Trophoblast cell (in vitro differentiated cells and primary cell): ENCODE results near the gene CCDC88B.
"Not testable (repeated sequence)": the region's sequence is repeated elsewhere in the genome, so short reads cannot be mapped to it uniquely, and the experiment has no call there.

Experiments
- DNase-seq, 2 donors: peaks; one replicate each; pipeline ENCODE4 v3.0.0-alpha.2; 2016
- H2AFZ ChIP-seq: 2 replicates; pipeline ENCODE4 v1.6.1; 2013; ENCODE audit warnings: low read length, moderate library complexity, mild to moderate bottlenecking; ENCODE audit not compliant: insufficient read depth, poor library complexity
- H2AK5ac ChIP-seq: 2 replicates; pipeline ENCODE4 v1.6.1; 2013; ENCODE audit warnings: mild to moderate bottlenecking, low read length
- H2BK120ac ChIP-seq: 2 replicates; pipeline ENCODE4 v1.6.1; 2013; ENCODE audit warnings: low read length, mild to moderate bottlenecking, moderate library complexity; ENCODE audit not compliant: insufficient read depth, poor library complexity
- H2BK12ac ChIP-seq: 2 replicates; pipeline ENCODE4 v1.6.1; 2013; ENCODE audit warnings: mild to moderate bottlenecking, low read length, moderate library complexity
- H2BK5ac ChIP-seq: 2 replicates; pipeline ENCODE4 v1.6.1; 2013; ENCODE audit warnings: low read length, low read depth, moderate library complexity, mild to moderate bottlenecking; ENCODE audit not compliant: poor library complexity
- H3K14ac ChIP-seq: 2 replicates; pipeline ENCODE4 v1.6.1; 2013; ENCODE audit warnings: mild to moderate bottlenecking, low read length
- H3K18ac ChIP-seq: 2 replicates; pipeline ENCODE4 v1.6.1; 2013; ENCODE audit warnings: mild to moderate bottlenecking, low read length
- H3K23ac ChIP-seq: 2 replicates; pipeline ENCODE4 v1.6.1; 2013; ENCODE audit warnings: low read length
- H3K27ac ChIP-seq: 2 replicates; pipeline ENCODE4 v1.5.1; 2013; ENCODE audit warnings: low read depth, mild to moderate bottlenecking, inconsistent platforms, low read length, moderate library complexity
- H3K27me3 ChIP-seq: 2 replicates; pipeline ENCODE4 v1.6.1; 2013; ENCODE audit warnings: inconsistent platforms, mild to moderate bottlenecking, low read length, moderate library complexity; ENCODE audit not compliant: insufficient read depth
- H3K36me3 ChIP-seq, 2 experiments: 1 replicate in 1 of 2; 2 replicates in 1 of 2; pipeline ENCODE4 v1.6.1; 2013; ENCODE audit warnings: low read length in 2 of 2, mild to moderate bottlenecking in 2 of 2, moderate library complexity in 1 of 2; ENCODE audit not compliant: insufficient read depth in 2 of 2, control insufficient read depth in 1 of 2
- H3K4ac ChIP-seq: 2 replicates; pipeline ENCODE4 v1.6.1; 2013; ENCODE audit warnings: low read depth, mild to moderate bottlenecking, low read length, moderate library complexity
- H3K4me1 ChIP-seq, 2 experiments: 1 replicate in 1 of 2; 2 replicates in 1 of 2; pipeline ENCODE4 v1.6.1; 2013; ENCODE audit warnings: low read length in 2 of 2, mild to moderate bottlenecking in 2 of 2, moderate library complexity in 1 of 2; ENCODE audit not compliant: insufficient read depth in 2 of 2, control insufficient read depth in 1 of 2
- H3K4me2 ChIP-seq: 2 replicates; pipeline ENCODE4 v1.6.1; 2013; ENCODE audit warnings: inconsistent platforms, mild to moderate bottlenecking, low read length, moderate library complexity
- H3K4me3 ChIP-seq: 2 replicates; pipeline ENCODE4 v1.5.1; 2013; ENCODE audit warnings: mild to moderate bottlenecking, low read depth, low read length, inconsistent platforms
- H3K79me1 ChIP-seq: one replicate; pipeline ENCODE4 v1.6.1; 2013; ENCODE audit warnings: low read length
- H3K79me2 ChIP-seq: 2 replicates; pipeline ENCODE4 v1.6.1; 2013; ENCODE audit warnings: low read length, mild to moderate bottlenecking; ENCODE audit not compliant: control insufficient read depth, insufficient read depth, poor library complexity
- H3K9ac ChIP-seq: 2 replicates; pipeline ENCODE4 v1.6.1; 2013; ENCODE audit warnings: mild to moderate bottlenecking, low read length
- H3K9me3 ChIP-seq: 2 replicates; pipeline ENCODE4 v1.6.1; 2013; ENCODE audit warnings: low read depth, mild to moderate bottlenecking, control low read depth, inconsistent platforms, low read length; ENCODE audit not compliant: insufficient read depth
- H4K12ac ChIP-seq: 2 replicates; pipeline ENCODE4 v1.6.1; 2013; ENCODE audit warnings: low read depth, mild to moderate bottlenecking, low read length, moderate library complexity
- H4K8ac ChIP-seq: 2 replicates; pipeline ENCODE4 v1.6.1; 2013; ENCODE audit warnings: low read depth, mild to moderate bottlenecking, low read length, moderate library complexity
- H4K91ac ChIP-seq: one replicate; pipeline ENCODE4 v1.6.1; 2013; ENCODE audit warnings: low read depth, mild to moderate bottlenecking, low read length, moderate library complexity
- WGBS: extraction: QIAGEN DNeasy Blood & Tissue Kit; methylation state at CpG from one replicate; pipeline ENCODE4 v1.1.7; 2013; ENCODE audit warnings: missing lambda C conversion rate; ENCODE audit not compliant: insufficient read length, insufficient coverage; ENCODE audit errors: extremely low coverage; 5-methylcytosine and 5-hydroxymethylcytosine counted together

CCDC88B gene

DNA sequence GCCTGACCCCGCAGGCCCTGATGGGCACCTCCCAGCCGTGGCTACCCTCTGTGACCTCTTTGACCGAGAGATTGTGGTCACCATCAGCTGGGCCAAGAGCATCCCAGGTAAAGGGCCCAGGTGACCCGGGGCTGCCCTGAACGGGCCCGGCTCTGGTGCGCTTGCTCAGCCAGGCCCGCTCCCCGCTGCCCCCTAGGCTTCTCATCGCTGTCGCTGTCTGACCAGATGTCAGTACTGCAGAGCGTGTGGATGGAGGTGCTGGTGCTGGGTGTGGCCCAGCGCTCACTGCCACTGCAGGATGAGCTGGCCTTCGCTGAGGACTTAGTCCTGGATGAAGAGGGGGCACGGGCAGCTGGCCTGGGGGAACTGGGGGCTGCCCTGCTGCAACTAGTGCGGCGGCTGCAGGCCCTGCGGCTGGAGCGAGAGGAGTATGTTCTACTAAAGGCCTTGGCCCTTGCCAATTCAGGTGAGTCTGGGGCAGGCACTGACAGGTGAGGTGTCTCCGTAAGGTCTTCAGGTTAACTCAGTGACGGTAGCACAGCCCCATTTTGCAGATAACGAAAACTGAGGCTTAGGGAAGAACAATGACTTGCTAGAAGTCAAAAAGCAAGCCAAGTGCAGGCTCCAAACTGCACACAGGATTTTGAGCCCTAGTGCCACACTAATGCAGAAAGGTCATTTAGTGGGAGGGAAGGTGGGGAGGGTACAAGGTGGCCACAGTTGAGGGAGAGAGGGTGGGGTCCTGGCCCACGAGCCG is 25.0 kb upstream of the CCDC88B start:
- no peak overlapping the region for H3K27ac ChIP-seq
- H3K4ac ChIP-seq, result no peak overlapping the region
- peaks cover 34 to 41% of the 10 kb centered on the region in 2 experiments for H3K36me3 ChIP-seq
- no peak overlapping the region for H3K14ac ChIP-seq
- peaks cover 2% of the 10 kb centered on the region for H3K9me3 ChIP-seq
- H2BK120ac ChIP-seq, result no peak overlapping the region
- H3K79me1 ChIP-seq, result peaks cover 16% of the 10 kb centered on the region
- H2BK5ac ChIP-seq, result no peak overlapping the region
- H2AFZ ChIP-seq, result no peak overlapping the region
- peaks cover 9% of the 10 kb centered on the region for H3K79me2 ChIP-seq
- H4K12ac ChIP-seq, result no peak overlapping the region
- H2AK5ac ChIP-seq, result no peak overlapping the region
- H3K4me1 ChIP-seq, result peaks cover 9 to 14% of the 10 kb centered on the region in 2 experiments
- H4K8ac ChIP-seq, result no peak overlapping the region
- no peak overlapping the region for H4K91ac ChIP-seq
- H3K4me2 ChIP-seq, result no peak overlapping the region
- H3K4me3 ChIP-seq, result no peak overlapping the region
- H3K23ac ChIP-seq, result no peak overlapping the region
- no peak overlapping the region for H3K18ac ChIP-seq
- H3K27me3 ChIP-seq, result no peaks in the 10 kb centered on the region
- no peak overlapping the region for H3K9ac ChIP-seq
- DNase-seq, result no peak
- no CpG with 5 or more reads among the region's 24 CpGs for WGBS
- H2BK12ac ChIP-seq, result no peak overlapping the region

- H3K18ac ChIP-seq, H2BK120ac ChIP-seq, H4K12ac ChIP-seq, H4K91ac ChIP-seq, H3K27ac ChIP-seq, DNase-seq, H4K8ac ChIP-seq, H3K27me3 ChIP-seq, H3K9me3 ChIP-seq, H3K4me3 ChIP-seq, H3K9ac ChIP-seq, H3K4ac ChIP-seq, H2BK5ac ChIP-seq, H2AK5ac ChIP-seq, H2AFZ ChIP-seq, H3K4me2 ChIP-seq, H3K14ac ChIP-seq, H2BK12ac ChIP-seq, H3K79me2 ChIP-seq, H3K23ac ChIP-seq: not testable (repeated sequence)
- Histone ChIP-seq H3K79me1 (peaks cover 16% of the 10 kb centered on the region), H3K36me3 (peaks cover 41 to 44% of the 10 kb centered on the region in 2 experiments), H3K4me1 (peaks cover 5 to 11% of the 10 kb centered on the region in 2 experiments)
- no CpG with 5 or more reads among the region's 25 CpGs for WGBS
Observed at GRCh38 chr11:64315667-64316526, 24.1 kb upstream of the CCDC88B start.

- peak overlapping the region; percentile 90 for H3K4ac ChIP-seq
- H3K9me3 ChIP-seq, result peaks cover 2% of the 10 kb centered on the region
- H3K18ac ChIP-seq, result peak overlapping the region; percentile 94
- peak overlapping the region; percentile 64 for H2BK5ac ChIP-seq
- peaks cover 16% of the 10 kb centered on the region for H3K79me1 ChIP-seq
- peak overlapping the region; percentile 95 for H4K8ac ChIP-seq
- DNase-seq, result peak; percentile 74 to 80
- peak overlapping the region; percentile 85 for H3K9ac ChIP-seq
- no CpG with 5 or more reads among the region's 32 CpGs for WGBS
- peaks cover 49 to 53% of the 10 kb centered on the region in 2 experiments for H3K36me3 ChIP-seq
- peak overlapping the region; percentile 61 for H2AFZ ChIP-seq
- H3K4me1 ChIP-seq, result peaks cover 2 to 8% of the 10 kb centered on the region in 2 experiments
- peak overlapping the region; percentile 93 for H3K4me2 ChIP-seq
- H2BK120ac ChIP-seq, result peak overlapping the region; percentile 84
- peak overlapping the region; percentile 94 for H3K14ac ChIP-seq
- no peak overlapping the region for H2BK12ac ChIP-seq
- peak overlapping the region; percentile 91 for H2AK5ac ChIP-seq
- peak overlapping the region; percentile 95 for H4K91ac ChIP-seq
- no peak overlapping the region for H3K23ac ChIP-seq
- peak overlapping the region; percentile 90 for H3K27ac ChIP-seq
- peaks cover 9% of the 10 kb centered on the region for H3K79me2 ChIP-seq
- peak overlapping the region; percentile 89 for H4K12ac ChIP-seq
- peak overlapping the region; percentile 86 for H3K4me3 ChIP-seq
- H3K27me3 ChIP-seq, result no peaks in the 10 kb centered on the region
Observed at GRCh38 chr11:64316672-64317324, 23.2 kb upstream of the CCDC88B start.

DNA sequence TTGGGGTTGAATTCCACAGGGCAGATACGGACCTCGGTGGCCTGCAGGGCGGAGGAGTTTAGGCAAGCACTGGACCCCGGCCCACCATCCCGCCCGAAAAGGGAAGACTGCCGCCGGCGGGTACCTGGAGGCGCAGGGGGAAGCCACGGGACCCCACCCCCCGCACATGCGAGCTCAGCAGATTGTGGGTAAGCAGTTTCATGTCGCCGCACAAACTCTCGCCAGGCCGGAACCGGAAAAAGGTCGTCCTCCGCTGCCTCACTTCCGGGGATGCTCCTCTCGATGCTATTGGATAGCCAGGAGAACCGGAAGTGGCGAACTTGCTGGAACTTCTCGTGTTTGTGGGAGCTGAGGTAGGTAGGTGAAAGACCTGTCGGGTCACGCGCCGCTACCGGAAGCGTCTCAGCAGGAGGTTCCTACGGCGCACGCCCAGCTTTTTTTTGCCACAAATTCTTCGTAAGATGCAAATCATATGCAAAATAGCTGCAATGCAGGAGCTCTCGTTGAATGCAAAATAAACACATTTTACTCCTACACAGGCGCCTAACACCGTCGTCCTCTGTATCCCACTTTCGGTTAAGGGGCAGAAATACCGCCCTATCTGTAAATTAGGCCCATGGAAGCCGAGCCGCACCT is 22.6 kb upstream of the CCDC88B start, which contains the start of gene TRMT112:
Gene TRMT112, minus strand, starts transcription at position 235 of the 636 bp plus-strand sequence. Its CDS starts 33 bp downstream, at position 202.
- Histone ChIP-seq H3K23ac (no peak within 1 kb of the TSS), H2AK5ac (peak within 1 kb of the TSS; percentile 91), H2BK12ac (peak within 1 kb of the TSS; percentile 29), H3K9ac (peak within 1 kb of the TSS; percentile 85), H3K14ac (peak within 1 kb of the TSS; percentile 94), H4K12ac (peak within 1 kb of the TSS; percentile 89), H3K18ac (peak within 1 kb of the TSS; percentile 94), H3K4me3 (peak within 1 kb of the TSS; percentile 86), H2AFZ (peak within 1 kb of the TSS; percentile 71), H3K27me3 (no peaks in the 10 kb centered on the region), H2BK5ac (peak within 1 kb of the TSS; percentile 85), H3K9me3 (peaks cover 2% of the 10 kb centered on the region), H3K79me1 (peaks cover 16% of the 10 kb centered on the region), H3K79me2 (peaks cover 9% of the 10 kb centered on the region), H4K91ac (peak within 1 kb of the TSS; percentile 97), H3K4me2 (peak within 1 kb of the TSS; percentile 93), H3K4ac (peak within 1 kb of the TSS; percentile 90), H3K36me3 (peaks cover 51 to 54% of the 10 kb centered on the region in 2 experiments), H4K8ac (peak within 1 kb of the TSS; percentile 95), H2BK120ac (peak within 1 kb of the TSS; percentile 84), H3K4me1 (peaks cover 5 to 11% of the 10 kb centered on the region in 2 experiments), H3K27ac (peak within 1 kb of the TSS; percentile 97)
- WGBS, result no CpG with 5 or more reads among the region's 43 CpGs
- DNase-seq, result peak; percentile 99
